ENCODE data around the gene EMP1. TPM values are rescaled to one million over a fixed set of nuclear protein-coding genes. Genes with fewer than 3 reads are reported as not detected.

Gene EMP1
- total RNA-seq, 1 donor = 75.6 TPM

DNA sequence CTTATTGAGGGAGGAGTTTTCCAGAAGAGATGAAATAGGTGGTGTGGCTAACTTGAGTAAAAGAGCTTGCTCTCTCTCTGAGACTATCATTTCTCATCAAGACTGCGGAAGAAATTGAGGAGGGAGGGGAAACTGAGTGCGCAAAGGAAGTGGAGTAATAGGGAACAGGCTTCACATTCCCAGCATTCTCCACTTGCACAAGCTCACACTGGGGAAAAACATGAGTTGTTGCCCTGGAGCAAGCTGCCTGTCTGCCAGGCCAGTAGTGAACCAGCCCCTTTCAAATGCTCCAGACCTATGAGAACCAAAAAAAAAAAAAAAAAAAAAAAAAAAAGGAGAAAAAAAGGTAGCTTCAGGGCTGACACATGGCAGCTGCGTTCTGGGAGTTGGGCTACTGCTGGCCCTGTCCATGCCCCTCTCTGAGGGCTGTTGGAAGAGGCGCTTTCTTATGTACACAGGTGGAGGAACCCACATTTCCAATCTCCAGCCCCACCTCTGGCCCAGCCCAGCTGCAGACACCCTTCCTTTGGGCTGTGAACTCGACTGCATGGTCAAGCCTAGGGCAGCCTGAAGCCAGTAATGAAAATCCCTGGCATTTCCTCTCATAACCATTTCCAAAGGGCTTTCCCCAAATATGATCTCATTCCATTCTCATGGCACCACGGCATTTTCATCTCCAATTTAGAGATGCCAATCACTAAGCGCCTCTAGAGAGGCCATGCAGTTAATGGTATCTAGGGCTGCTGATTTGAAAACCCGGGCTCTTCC, 32.5 kb upstream of the EMP1 start:
- no peak overlapping the region for H3K4me3 ChIP-seq (ENCODE audit: low read depth, low read length)
- no peak for DNase-seq (ENCODE audit: low read depth)
- TF ChIP-seq, protein P1, sequence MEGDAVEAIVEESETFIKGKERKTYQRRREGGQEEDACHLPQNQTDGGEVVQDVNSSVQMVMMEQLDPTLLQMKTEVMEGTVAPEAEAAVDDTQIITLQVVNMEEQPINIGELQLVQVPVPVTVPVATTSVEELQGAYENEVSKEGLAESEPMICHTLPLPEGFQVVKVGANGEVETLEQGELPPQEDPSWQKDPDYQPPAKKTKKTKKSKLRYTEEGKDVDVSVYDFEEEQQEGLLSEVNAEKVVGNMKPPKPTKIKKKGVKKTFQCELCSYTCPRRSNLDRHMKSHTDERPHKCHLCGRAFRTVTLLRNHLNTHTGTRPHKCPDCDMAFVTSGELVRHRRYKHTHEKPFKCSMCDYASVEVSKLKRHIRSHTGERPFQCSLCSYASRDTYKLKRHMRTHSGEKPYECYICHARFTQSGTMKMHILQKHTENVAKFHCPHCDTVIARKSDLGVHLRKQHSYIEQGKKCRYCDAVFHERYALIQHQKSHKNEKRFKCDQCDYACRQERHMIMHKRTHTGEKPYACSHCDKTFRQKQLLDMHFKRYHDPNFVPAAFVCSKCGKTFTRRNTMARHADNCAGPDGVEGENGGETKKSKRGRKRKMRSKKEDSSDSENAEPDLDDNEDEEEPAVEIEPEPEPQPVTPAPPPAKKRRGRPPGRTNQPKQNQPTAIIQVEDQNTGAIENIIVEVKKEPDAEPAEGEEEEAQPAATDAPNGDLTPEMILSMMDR (IDR thresholded peaks at IDR 0.05; ENCODE audit: insufficient read depth, low read depth, low read length) = no peak

DNA sequence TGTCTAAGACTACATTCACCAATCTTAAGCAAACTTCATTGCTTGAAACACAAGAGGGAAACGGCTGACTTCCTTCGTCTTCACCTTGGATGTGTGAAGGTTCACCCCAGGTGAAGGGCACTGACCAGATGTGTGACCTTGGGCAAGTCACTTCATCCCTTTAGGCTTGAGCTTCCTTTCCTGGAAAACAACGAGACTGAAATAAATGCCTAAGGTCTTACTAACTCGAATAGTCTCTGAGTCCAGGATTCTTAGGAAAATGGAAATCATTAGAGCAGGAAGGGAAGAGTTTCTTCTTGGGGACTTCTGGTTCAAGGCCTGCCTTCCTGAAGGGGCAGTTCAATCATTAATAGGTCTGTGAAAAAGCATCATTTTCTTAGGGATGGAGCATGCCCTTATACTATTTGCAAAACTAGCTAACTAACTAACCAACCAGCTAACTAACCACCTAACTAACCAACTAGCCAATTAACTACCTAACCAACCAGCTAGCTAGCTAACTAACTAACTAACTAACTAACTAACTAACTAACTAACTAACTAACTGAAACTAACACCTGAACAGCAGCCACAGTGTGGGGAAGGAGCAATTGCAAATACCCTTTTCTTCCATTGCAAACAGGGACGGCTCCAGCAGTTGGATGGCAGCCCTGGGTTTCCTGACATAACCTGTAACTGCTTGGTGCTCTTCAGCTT, 31.5 kb upstream of the EMP1 start:
- no peak overlapping the region for H3K4me3 ChIP-seq (ENCODE audit: low read depth, low read length)
- TF ChIP-seq, protein P1 (IDR thresholded peaks at IDR 0.05; ENCODE audit: insufficient read depth, low read depth, low read length) = no peak

DNA sequence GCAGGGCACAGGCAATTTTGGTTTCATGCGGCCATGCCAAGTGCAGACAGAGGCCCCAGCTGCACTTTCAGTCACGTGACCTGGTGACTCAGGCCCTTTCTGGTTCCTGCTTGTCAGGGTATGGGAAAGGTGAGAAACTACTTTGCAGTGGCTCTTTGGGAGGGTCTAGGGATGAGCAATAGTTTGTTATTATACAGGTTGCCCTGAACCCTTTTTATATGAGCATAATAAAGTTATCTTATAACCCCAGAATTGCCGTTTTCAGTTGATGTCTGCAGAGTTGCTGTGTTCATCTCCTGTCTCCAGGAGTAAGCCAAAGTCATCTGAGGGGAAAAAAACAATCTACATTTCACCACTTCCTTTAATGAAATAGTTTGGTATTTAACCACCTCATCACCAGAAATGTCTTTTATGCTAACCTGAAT, 30.9 kb upstream of the EMP1 start:
- no peak overlapping the region for H3K4me3 ChIP-seq (ENCODE audit: low read depth, low read length)
- TF ChIP-seq, protein P1 (IDR thresholded peaks at IDR 0.05; ENCODE audit: insufficient read depth, low read depth, low read length) = no peak
- peak; percentile 58 for DNase-seq (ENCODE audit: low read depth)

More for the DNA sequence above, 31.5 kb upstream of the EMP1 start:
- DNase-seq (ENCODE audit: low read depth) = no peak

DNA sequence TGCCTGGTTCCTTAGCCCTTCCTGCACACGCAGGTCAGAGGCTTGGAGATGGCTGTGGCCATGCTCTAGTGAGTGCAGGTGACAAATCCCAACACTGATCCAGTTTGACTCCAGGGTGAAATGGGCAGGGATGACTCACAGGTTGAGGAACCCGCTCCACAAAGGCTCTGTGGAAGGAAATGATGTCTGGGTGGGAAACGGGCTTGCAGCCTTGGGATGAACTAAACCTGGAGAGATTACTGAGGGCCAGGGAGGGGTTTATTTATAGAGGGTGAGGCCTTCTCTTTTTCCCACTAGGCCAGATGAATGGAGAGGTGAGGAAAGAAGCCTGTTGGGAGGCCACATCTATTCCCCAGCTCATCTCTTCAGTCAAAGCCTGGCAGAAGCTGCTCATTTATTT, 29.3 kb upstream of the EMP1 start:
- no peak for DNase-seq (ENCODE audit: low read depth)
- TF ChIP-seq, protein P1 (IDR thresholded peaks at IDR 0.05; ENCODE audit: insufficient read depth, low read depth, low read length) = no peak
- no peak overlapping the region for H3K4me3 ChIP-seq (ENCODE audit: low read depth, low read length)

DNA sequence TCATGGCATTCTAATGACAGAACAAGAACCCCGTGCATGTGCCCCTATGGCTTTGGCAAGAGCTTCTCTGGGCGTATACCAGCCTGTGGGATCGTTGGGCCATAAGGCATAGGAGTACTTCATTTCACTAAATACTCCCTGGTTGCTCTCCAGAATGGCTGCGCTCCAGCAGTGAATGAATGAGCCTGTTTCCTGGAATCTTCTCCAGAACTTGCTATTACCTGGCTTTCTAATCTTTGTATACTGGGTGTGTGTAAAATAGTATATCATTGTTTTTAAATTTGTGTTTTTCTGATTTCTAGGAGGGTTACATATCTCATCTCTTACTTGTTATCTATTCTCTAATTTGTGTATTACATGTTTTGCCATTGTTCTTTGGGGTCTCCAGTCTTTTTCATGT, 28.6 kb upstream of the EMP1 start:
- no peak for DNase-seq (ENCODE audit: low read depth)
- no peak overlapping the region for H3K4me3 ChIP-seq (ENCODE audit: low read depth, low read length)
- TF ChIP-seq, protein P1 (IDR thresholded peaks at IDR 0.05; ENCODE audit: insufficient read depth, low read depth, low read length) = no peak

DNA sequence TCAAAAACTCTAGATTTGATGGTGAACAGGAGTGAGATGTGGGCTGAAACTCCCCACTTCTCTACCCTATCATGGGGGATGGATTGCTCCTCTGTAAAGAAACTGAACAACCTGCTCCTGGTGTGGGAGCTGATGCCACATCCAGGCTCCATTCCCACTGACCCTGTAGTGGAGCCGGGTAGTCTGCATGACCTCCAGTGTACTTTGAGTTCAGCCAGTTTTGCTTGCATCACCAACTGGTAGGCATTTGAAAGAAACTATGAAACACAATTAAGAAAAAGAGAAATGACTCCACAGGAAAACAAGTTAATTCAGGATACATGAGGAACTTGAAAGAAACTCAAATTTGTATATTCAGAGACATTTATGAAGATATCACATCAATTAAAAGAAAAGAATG, 27.3 kb upstream of the EMP1 start:
- DNase-seq (ENCODE audit: low read depth) = no peak
- no peak overlapping the region for H3K4me3 ChIP-seq (ENCODE audit: low read depth, low read length)
- TF ChIP-seq, protein P1 (IDR thresholded peaks at IDR 0.05; ENCODE audit: insufficient read depth, low read depth, low read length) = no peak

Measured in fibroblast of villous mesenchyme (primary cell).